ENCODE data around the gene MED17. TPM values are rescaled to one million over a fixed set of nuclear protein-coding genes. Genes with fewer than 3 reads are reported as not detected.

The MED17 gene
- total RNA-seq, 1 donor from 2014 or later: 40.0 TPM

- no peak for FAIRE-seq
Observed at GRCh38 chr11:93761910-93762309, 22.2 kb upstream of the MED17 start.

GRCh38 chr11:93765551-93765950 lies 18.5 kb upstream of the MED17 start:
- Histone ChIP-seq H3K4me3 (ENCODE audit: insufficient read depth, low read depth, low read length) (no peak overlapping the region), H4K20me1 (ENCODE audit: insufficient read depth, low read length) (no peaks in the 10 kb centered on the region), H3K27ac (ENCODE audit: low read depth, low read length) (no peak overlapping the region), H3K9me3 (ENCODE audit: insufficient read depth, low read depth, low read length) (no peaks in the 10 kb centered on the region), H2AFZ (ENCODE audit: low read depth, low read length) (no peak overlapping the region), H3K4me1 (ENCODE audit: insufficient read depth, low read length) (peaks cover 4% of the 10 kb centered on the region), H3K36me3 (ENCODE audit: insufficient read depth, low read length) (no peaks in the 10 kb centered on the region), H3K4me2 (ENCODE audit: low read length) (no peak overlapping the region), H3K9ac (ENCODE audit: low read length) (no peak overlapping the region), H3K79me2 (ENCODE audit: insufficient read depth, low read length) (no peaks in the 10 kb centered on the region), H3K27me3 (ENCODE audit: insufficient read depth, low read length) (no peaks in the 10 kb centered on the region)
- Mint-ChIP-seq H3K36me3 (ENCODE audit: low read depth, unreplicated experiment) (peaks cover 11% of the 10 kb centered on the region), H3K4me1 (ENCODE audit: low read depth, unreplicated experiment) (no peaks in the 10 kb centered on the region), H3K27me3 (ENCODE audit: low read depth, unreplicated experiment) (no peaks in the 10 kb centered on the region), H3K4me3 (ENCODE audit: unreplicated experiment) (no peak overlapping the region), H3K9me3 (ENCODE audit: unreplicated experiment) (no peaks in the 10 kb centered on the region), H3K27ac (ENCODE audit: unreplicated experiment) (no peak overlapping the region)
- TF ChIP-seq CTCF (IDR thresholded peaks at IDR 0.05; ENCODE audit: insufficient read depth, low read depth, low read length) (no peak), EZH2 (IDR thresholded peaks at IDR 0.05; ENCODE audit: insufficient read depth, low read length) (no peak)
- no peak for DNase-seq (ENCODE audit: low read depth)
- FAIRE-seq: no peak

More at GRCh38 chr11:93761910-93762309, 22.2 kb upstream of the MED17 start:
- Mint-ChIP-seq H3K27me3 (ENCODE audit: low read depth, unreplicated experiment) (no peaks in the 10 kb centered on the region), H3K36me3 (ENCODE audit: low read depth, unreplicated experiment) (peaks cover 22% of the 10 kb centered on the region), H3K4me1 (ENCODE audit: low read depth, unreplicated experiment) (no peaks in the 10 kb centered on the region), H3K27ac (ENCODE audit: unreplicated experiment) (no peak overlapping the region), H3K4me3 (ENCODE audit: unreplicated experiment) (no peak overlapping the region), H3K9me3 (ENCODE audit: unreplicated experiment) (no peaks in the 10 kb centered on the region)
- H3K4me3 ChIP-seq (ENCODE audit: insufficient read depth, low read depth, low read length): no peak overlapping the region
- H3K27me3 ChIP-seq (ENCODE audit: insufficient read depth, low read length): no peaks in the 10 kb centered on the region
- no peak for DNase-seq (ENCODE audit: low read depth)
- no peaks in the 10 kb centered on the region for H4K20me1 ChIP-seq (ENCODE audit: insufficient read depth, low read length)
- H3K9me3 ChIP-seq (ENCODE audit: insufficient read depth, low read depth, low read length): no peaks in the 10 kb centered on the region
- H3K79me2 ChIP-seq (ENCODE audit: insufficient read depth, low read length): no peaks in the 10 kb centered on the region
- H3K4me2 ChIP-seq (ENCODE audit: low read length): no peak overlapping the region
- no peak overlapping the region for H3K27ac ChIP-seq (ENCODE audit: low read depth, low read length)
- H3K9ac ChIP-seq (ENCODE audit: low read length): no peak overlapping the region
- H3K4me1 ChIP-seq (ENCODE audit: insufficient read depth, low read length): peaks cover 4% of the 10 kb centered on the region
- no peak for TF ChIP-seq CTCF (IDR thresholded peaks at IDR 0.05; ENCODE audit: insufficient read depth, low read depth, low read length)
- TF ChIP-seq EZH2 (IDR thresholded peaks at IDR 0.05; ENCODE audit: insufficient read depth, low read length): no peak
- H2AFZ ChIP-seq (ENCODE audit: low read depth, low read length): no peak overlapping the region
- H3K36me3 ChIP-seq (ENCODE audit: insufficient read depth, low read length): no peaks in the 10 kb centered on the region

GRCh38 chr11:93766504-93766903 lies 17.6 kb upstream of the MED17 start:
- Histone ChIP-seq H3K4me1 (ENCODE audit: insufficient read depth, low read length) (peaks cover 4% of the 10 kb centered on the region), H3K9me3 (ENCODE audit: insufficient read depth, low read depth, low read length) (no peaks in the 10 kb centered on the region), H3K36me3 (ENCODE audit: insufficient read depth, low read length) (no peaks in the 10 kb centered on the region), H3K4me3 (ENCODE audit: insufficient read depth, low read depth, low read length) (no peak overlapping the region), H3K9ac (ENCODE audit: low read length) (no peak overlapping the region), H4K20me1 (ENCODE audit: insufficient read depth, low read length) (no peaks in the 10 kb centered on the region), H3K79me2 (ENCODE audit: insufficient read depth, low read length) (no peaks in the 10 kb centered on the region), H3K4me2 (ENCODE audit: low read length) (no peak overlapping the region), H2AFZ (ENCODE audit: low read depth, low read length) (no peak overlapping the region), H3K27ac (ENCODE audit: low read depth, low read length) (no peak overlapping the region), H3K27me3 (ENCODE audit: insufficient read depth, low read length) (no peaks in the 10 kb centered on the region)
- no peak for FAIRE-seq
- Mint-ChIP-seq H3K9me3 (ENCODE audit: unreplicated experiment) (peaks cover 3% of the 10 kb centered on the region), H3K27ac (ENCODE audit: unreplicated experiment) (no peak overlapping the region), H3K36me3 (ENCODE audit: low read depth, unreplicated experiment) (peaks cover 13% of the 10 kb centered on the region), H3K4me1 (ENCODE audit: low read depth, unreplicated experiment) (no peaks in the 10 kb centered on the region), H3K4me3 (ENCODE audit: unreplicated experiment) (no peak overlapping the region), H3K27me3 (ENCODE audit: low read depth, unreplicated experiment) (no peaks in the 10 kb centered on the region)
- peak; percentile 43 for DNase-seq (ENCODE audit: low read depth)
- TF ChIP-seq CTCF (IDR thresholded peaks at IDR 0.05; ENCODE audit: insufficient read depth, low read depth, low read length): no peak
- no peak for TF ChIP-seq EZH2 (IDR thresholded peaks at IDR 0.05; ENCODE audit: insufficient read depth, low read length)

All from astrocyte (in vitro differentiated cells and primary cell).